Karpas-422 (cell line): ENCODE measurements around the gene TENT4B. TPM values are rescaled to one million over a fixed set of nuclear protein-coding genes. Genes with fewer than 3 reads are reported as not detected.
A peak's percentile ranks its signal among the peaks of the same experiment; 100 is the strongest.

Experiments used
- DNase-seq: peaks from one replicate; pipeline ENCODE4 v3.0.0-alpha.2; 2015
- H2AFZ ChIP-seq: fragments of 200-600 bp; sonication (generic); 2 replicates; pipeline ENCODE4 v1.6.1; 2014; ENCODE audit warnings: antibody characterized with exemption, low read length, mixed read lengths
- H3K27ac ChIP-seq: fragments of 200-600 bp; sonication (generic); 2 replicates; pipeline ENCODE4 v1.5.1; 2014; ENCODE audit warnings: mild to moderate bottlenecking, low read length, moderate library complexity
- H3K27me3 ChIP-seq: fragments of 200-600 bp; sonication (generic); 2 replicates; pipeline ENCODE4 v1.6.1; 2014; ENCODE audit warnings: low read length, mixed read lengths
- H3K36me3 ChIP-seq: fragments of 200-600 bp; sonication (generic); 2 replicates; pipeline ENCODE4 v1.6.1; 2014; ENCODE audit warnings: low read length, mixed read lengths; ENCODE audit not compliant: insufficient read depth
- H3K4me1 ChIP-seq: fragments of 200-600 bp; sonication (generic); 2 replicates; pipeline ENCODE4 v1.6.1; 2014; ENCODE audit warnings: mild to moderate bottlenecking, low read length, mixed read lengths
- H3K4me2 ChIP-seq: fragments of 200-600 bp; sonication (generic); 2 replicates; pipeline ENCODE4 v1.6.1; 2014; ENCODE audit warnings: low read length, low read depth, mild to moderate bottlenecking; ENCODE audit not compliant: poor library complexity, severe bottlenecking
- H3K4me3 ChIP-seq: fragments of 200-600 bp; sonication (generic); 2 replicates; pipeline ENCODE4 v1.5.1; 2014; ENCODE audit warnings: mild to moderate bottlenecking, antibody characterized with exemption, low read length, mixed read lengths
- H3K79me2 ChIP-seq: fragments of 200-600 bp; sonication (generic); 2 replicates; pipeline ENCODE4 v1.6.1; 2014; ENCODE audit warnings: mild to moderate bottlenecking, low read length, mixed read lengths
- H3K9ac ChIP-seq: fragments of 200-600 bp; sonication (generic); 2 replicates; pipeline ENCODE4 v1.6.0; 2014; ENCODE audit warnings: low read length
- H3K9me2 ChIP-seq: fragments of 200-600 bp; sonication (generic), shearing (Covaris generic); replicated peaks from 2 replicates; pipeline ENCODE4 v1.6.0; 2014; ENCODE audit warnings: mild to moderate bottlenecking, low read length, moderate library complexity; ENCODE audit not compliant: insufficient read depth
- H3K9me3 ChIP-seq: fragments of 300-700, 200-600 bp; sonication (generic); 2 replicates; pipeline ENCODE4 v1.6.1; 2014; ENCODE audit warnings: low read length, mixed read lengths
- H4K20me1 ChIP-seq: fragments of 200-600 bp; sonication (generic); 2 replicates; pipeline ENCODE4 v1.6.1; 2014; ENCODE audit warnings: mild to moderate bottlenecking, antibody characterized with exemption, low read length, low read depth; ENCODE audit not compliant: insufficient read depth
- total RNA-seq: library from RNA; depleted of rRNA; stranded (reverse); fragments of >200 nt; shearing (Covaris generic); gene quantifications from 2 replicates; pipeline ENCODE4 v1.2.3, GENCODE V29; 2014; ENCODE audit warnings: low replicate concordance; rRNA removed

The TENT4B gene
- 2.5 and 5.2 TPM in 2 replicates for total RNA-seq

DNA sequence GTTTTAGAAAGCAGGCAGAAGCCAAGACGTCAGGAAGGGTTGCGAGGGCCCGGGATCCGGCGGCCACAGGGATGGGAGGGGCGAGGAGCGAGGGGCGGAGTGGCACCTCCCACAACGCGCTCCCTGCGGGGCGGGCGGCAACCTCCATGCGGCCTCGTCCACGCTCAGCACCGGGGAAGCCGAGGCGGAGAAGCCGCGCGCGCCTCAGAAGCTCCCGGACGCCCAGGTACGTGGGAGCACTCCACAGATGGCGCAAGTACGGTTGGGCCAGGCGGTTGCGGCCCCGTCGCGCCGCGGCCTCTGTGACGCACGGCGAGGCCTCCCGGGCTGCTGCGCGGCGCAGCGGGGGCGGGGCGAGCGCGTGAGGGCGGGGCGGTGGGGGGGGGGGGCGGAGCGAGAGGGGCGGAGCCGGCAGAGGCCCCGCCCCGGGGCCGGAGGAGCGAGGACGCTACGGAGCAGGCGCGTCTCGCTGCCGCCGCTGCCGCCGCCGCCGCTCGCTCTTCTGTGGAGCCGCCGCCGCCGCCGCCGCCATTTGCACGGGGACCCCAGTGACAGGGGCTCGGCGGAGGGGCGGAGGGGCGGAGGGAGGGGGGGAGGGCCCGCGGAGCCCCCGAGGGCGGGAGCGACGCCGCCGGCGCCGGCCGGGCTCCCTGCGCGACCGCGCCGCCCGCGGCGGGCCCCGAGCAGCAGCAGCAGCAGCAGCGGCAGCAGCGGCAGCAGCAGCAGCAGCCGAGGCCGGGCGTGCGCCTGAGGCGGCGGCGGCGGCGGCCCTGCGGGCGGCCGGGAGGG is at the start of gene TENT4B:
TSS of gene TENT4B (plus strand) at position 500 of the 789 bp plus-strand sequence. CDS start 316 bp downstream, outside the sequence.
- H4K20me1 ChIP-seq: peaks cover 23% of the 10 kb centered on the region; the same call in 1 of the 2 replicates
- H3K79me2 ChIP-seq: peaks cover 11% of the 10 kb centered on the region
- H3K9me3 ChIP-seq: no peaks in the 10 kb centered on the region
- H3K4me1 ChIP-seq: peaks cover 32% of the 10 kb centered on the region
- DNase-seq: peak; percentile 90
- H3K9ac ChIP-seq: peak within 1 kb of the TSS; percentile 90
- H3K4me2 ChIP-seq: peak within 1 kb of the TSS; percentile 99
- no peaks in the 10 kb centered on the region for H3K36me3 ChIP-seq
- no peaks in the 10 kb centered on the region for H3K27me3 ChIP-seq
- no peak within 1 kb of the TSS for H3K27ac ChIP-seq
- peak within 1 kb of the TSS; percentile 87 for H3K4me3 ChIP-seq
- no peaks in the 10 kb centered on the region for H3K9me2 ChIP-seq
- peak within 1 kb of the TSS; percentile 92 for H2AFZ ChIP-seq

DNA sequence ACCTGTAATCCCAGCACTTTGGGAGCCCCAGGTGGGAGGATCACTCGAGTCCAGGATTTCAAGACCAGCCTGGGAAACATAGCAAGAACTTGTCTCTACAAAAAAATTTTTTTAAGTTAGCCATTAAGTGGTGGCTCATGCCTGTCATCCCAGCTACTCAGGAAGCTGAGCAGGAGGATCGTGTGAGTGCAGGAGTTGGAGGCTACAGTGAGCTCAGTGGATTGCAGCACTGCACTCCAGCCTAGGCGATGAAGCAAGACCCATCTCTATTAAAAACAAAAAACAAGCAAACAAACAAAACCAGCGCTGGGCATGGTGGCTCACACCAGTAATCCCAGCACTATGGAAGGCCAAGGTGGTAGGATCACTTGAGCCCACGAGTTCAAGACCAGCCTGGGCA is 49.3 kb upstream of the TENT4B start:
- H3K4me1 ChIP-seq: no peaks in the 10 kb centered on the region
- H3K27me3 ChIP-seq: no peaks in the 10 kb centered on the region
- H2AFZ ChIP-seq: no peak overlapping the region
- no peaks in the 10 kb centered on the region for H3K9me2 ChIP-seq
- no peak overlapping the region for H3K4me3 ChIP-seq
- no peak overlapping the region for H3K9ac ChIP-seq
- H3K27ac ChIP-seq: no peak overlapping the region
- no peaks in the 10 kb centered on the region for H4K20me1 ChIP-seq
- H3K4me2 ChIP-seq: no peak overlapping the region
- H3K36me3 ChIP-seq: peaks cover 41% of the 10 kb centered on the region
- no peaks in the 10 kb centered on the region for H3K79me2 ChIP-seq
- no peaks in the 10 kb centered on the region for H3K9me3 ChIP-seq
- DNase-seq: no peak

DNA sequence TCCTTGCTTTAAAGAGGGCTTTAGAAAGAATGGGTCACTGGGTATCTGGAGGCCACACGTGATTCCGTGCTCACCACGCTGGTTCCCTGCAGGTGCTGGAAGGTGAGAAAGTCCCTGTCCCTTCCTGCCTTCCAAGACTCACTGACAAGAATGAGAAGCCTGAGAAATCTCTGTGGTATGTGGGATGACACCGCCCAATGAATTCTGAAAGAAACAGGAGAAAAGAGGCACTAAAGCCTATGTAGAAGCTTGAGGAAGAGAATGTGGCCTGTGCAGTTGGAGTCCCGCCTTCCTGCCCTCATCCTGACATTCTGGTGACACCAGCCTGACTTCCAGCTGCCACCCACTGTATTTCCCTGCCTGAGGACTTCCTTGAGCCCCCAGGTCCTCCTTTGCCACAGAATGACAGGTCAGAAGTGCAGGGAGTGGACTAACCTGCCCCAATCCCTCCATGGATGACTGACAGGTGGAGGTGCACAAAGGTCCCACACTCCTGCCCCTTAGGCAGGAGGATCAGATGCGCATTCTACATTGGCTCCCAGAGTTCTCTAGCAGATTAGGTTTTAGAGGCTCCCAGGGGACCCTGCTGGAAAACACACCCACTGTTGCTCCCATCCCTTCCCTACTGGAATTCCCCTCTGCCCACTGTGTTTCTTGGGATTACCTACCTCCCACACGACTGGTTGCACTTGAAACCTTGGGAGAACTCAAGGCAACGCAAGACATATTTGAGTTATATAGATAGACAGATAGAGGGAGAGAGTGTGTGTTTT is 38.6 kb upstream of the TENT4B start:
- Histone ChIP-seq H3K4me2 (no peak overlapping the region), H2AFZ (no peak overlapping the region), H3K9me3 (no peaks in the 10 kb centered on the region), H3K27ac (no peak overlapping the region), H3K9me2 (no peaks in the 10 kb centered on the region), H3K4me1 (no peaks in the 10 kb centered on the region), H3K9ac (no peak overlapping the region), H4K20me1 (no peaks in the 10 kb centered on the region), H3K4me3 (no peak overlapping the region), H3K27me3 (no peaks in the 10 kb centered on the region), H3K36me3 (no peaks in the 10 kb centered on the region), H3K79me2 (no peaks in the 10 kb centered on the region)
- no peak for DNase-seq

DNA sequence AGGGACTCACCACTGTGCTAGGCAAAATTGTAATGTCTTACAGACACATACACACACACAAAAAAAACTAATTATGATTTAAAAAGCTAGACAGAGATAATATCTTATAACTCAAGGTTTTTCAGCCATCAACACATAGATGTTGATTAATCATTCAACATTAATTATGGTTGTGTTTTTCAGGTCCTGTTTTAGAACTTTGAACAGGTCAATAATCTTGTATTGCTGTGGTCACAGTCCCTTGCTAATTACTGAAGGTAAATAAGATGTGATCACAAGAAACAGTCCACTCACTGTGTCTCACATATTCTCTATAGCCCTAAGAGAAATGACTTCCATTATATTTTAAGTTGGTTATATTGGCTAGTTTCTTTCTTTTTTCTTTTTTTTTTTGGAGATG is 32.4 kb upstream of the TENT4B start:
- Histone ChIP-seq H3K79me2 (no peaks in the 10 kb centered on the region), H4K20me1 (no peaks in the 10 kb centered on the region), H3K27me3 (no peaks in the 10 kb centered on the region), H3K9me3 (no peaks in the 10 kb centered on the region), H3K36me3 (no peaks in the 10 kb centered on the region), H3K9me2 (no peaks in the 10 kb centered on the region), H2AFZ (no peak overlapping the region), H3K4me3 (no peak overlapping the region), H3K27ac (no peak overlapping the region), H3K4me1 (no peaks in the 10 kb centered on the region), H3K9ac (no peak overlapping the region), H3K4me2 (no peak overlapping the region)
- no peak for DNase-seq

DNA sequence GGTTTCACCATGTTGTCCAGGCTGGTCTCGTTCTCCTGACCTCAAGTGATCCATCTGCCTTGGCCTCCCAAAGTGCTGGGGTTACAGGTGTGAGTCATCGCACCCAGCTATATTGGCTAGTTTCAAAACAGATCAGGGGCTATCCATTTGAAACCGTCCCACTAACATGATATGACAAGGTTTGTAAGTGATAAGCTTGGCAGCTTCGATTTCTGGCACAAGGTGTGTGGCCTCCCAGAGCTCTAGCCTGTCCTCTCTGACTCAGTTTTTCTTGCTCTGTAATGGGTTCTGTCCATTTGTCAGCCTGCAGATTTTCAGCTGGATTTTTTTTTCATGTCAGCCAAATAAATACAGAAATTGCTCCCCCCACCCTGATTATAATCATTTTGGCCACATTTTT is 31.8 kb upstream of the TENT4B start:
- Histone ChIP-seq H3K9ac (no peak overlapping the region), H4K20me1 (no peaks in the 10 kb centered on the region), H3K27ac (no peak overlapping the region), H3K36me3 (no peaks in the 10 kb centered on the region), H3K9me2 (no peaks in the 10 kb centered on the region), H2AFZ (no peak overlapping the region), H3K4me1 (no peaks in the 10 kb centered on the region), H3K79me2 (no peaks in the 10 kb centered on the region), H3K27me3 (no peaks in the 10 kb centered on the region), H3K4me3 (no peak overlapping the region), H3K4me2 (no peak overlapping the region), H3K9me3 (no peaks in the 10 kb centered on the region)
- DNase-seq: no peak

DNA sequence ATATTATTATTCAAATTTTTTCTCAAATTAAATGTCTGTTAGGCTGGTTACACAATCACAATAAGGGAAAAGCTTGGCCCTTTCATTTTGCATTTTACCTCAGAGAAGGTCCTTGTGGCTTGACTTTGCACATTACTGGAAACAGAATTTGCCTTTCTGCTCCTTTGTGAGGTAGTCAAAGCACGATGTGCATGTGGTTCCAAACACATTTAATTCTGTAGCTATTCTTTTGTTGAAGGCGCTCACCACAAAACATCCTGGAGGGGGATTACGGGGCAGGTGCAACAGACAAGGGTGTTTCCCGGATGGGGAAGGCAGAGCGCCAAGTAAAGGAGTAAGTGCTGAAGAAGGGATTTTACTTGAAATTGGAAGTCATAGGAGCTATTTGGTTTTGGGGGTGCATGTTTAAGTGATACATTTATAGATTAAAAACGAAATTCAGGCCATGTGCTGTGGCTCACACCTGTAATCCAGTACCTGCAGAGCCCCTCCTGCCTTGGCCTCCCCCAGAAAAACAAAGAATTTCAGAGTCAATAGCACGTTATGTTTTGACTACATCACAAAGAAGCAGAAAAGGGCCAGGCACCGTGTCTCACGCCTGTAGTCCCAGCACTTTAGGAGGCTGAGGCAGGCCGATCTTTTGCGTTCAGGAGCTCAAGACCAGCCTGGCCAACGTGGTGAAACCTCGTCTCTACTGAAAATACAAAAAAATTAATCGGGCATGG is 31.2 kb upstream of the TENT4B start:
- no peak overlapping the region for H3K27ac ChIP-seq
- no peak overlapping the region for H2AFZ ChIP-seq
- H3K27me3 ChIP-seq: no peaks in the 10 kb centered on the region
- H3K36me3 ChIP-seq: no peaks in the 10 kb centered on the region
- H3K9me3 ChIP-seq: no peaks in the 10 kb centered on the region
- no peak for DNase-seq
- H3K79me2 ChIP-seq: no peaks in the 10 kb centered on the region
- H3K4me3 ChIP-seq: no peak overlapping the region
- no peaks in the 10 kb centered on the region for H4K20me1 ChIP-seq
- H3K4me2 ChIP-seq: no peak overlapping the region
- H3K9ac ChIP-seq: no peak overlapping the region
- H3K4me1 ChIP-seq: no peaks in the 10 kb centered on the region
- no peaks in the 10 kb centered on the region for H3K9me2 ChIP-seq

DNA sequence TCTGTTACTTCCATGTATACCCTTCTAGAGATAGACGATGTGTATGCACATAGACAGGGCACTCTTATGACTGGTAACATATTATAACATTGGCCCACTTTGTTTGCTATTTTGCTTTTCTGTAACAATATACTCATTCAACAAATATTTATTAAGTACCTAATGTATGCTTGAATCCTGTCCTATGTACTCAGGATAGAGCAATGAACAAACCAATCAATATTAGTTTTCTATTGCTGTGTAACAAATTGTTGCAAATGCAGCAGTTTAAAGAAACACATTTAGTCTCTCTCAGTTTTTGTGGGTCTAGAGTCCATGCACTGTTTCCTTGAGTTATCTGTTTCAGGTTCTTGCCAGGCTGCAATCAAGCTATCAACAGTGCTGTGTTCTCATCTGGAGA is 29.7 kb upstream of the TENT4B start:
- H3K9me3 ChIP-seq: no peaks in the 10 kb centered on the region
- no peaks in the 10 kb centered on the region for H3K4me1 ChIP-seq
- no peak overlapping the region for H3K27ac ChIP-seq
- DNase-seq: no peak
- H4K20me1 ChIP-seq: no peaks in the 10 kb centered on the region
- H3K9ac ChIP-seq: no peak overlapping the region
- no peaks in the 10 kb centered on the region for H3K9me2 ChIP-seq
- H3K79me2 ChIP-seq: no peaks in the 10 kb centered on the region
- no peak overlapping the region for H3K4me2 ChIP-seq
- H3K36me3 ChIP-seq: no peaks in the 10 kb centered on the region
- H3K4me3 ChIP-seq: no peak overlapping the region
- H2AFZ ChIP-seq: no peak overlapping the region
- H3K27me3 ChIP-seq: no peaks in the 10 kb centered on the region

DNA sequence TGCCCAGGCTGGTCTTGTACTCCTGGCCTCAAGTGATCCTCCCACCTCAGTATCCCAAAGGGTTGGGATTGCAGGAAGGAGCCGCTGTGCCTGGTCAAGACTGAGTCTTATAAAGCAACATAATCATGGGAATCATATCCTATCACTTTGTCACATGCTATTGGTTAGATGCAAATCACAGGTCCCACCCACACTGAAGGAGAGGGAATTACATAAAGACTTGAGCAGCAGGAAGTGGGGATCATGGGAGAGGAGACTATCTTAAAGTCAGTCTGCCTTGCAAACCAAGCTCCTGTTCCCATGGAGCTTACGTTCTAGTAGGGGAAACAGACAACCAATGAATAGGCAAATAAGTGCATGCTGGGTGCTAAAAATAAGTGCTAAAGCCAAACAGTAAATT is 28.3 kb upstream of the TENT4B start:
- H3K4me2 ChIP-seq: no peak overlapping the region
- H3K36me3 ChIP-seq: no peaks in the 10 kb centered on the region
- H3K9me3 ChIP-seq: no peaks in the 10 kb centered on the region
- no peak for DNase-seq
- no peak overlapping the region for H2AFZ ChIP-seq
- no peak overlapping the region for H3K9ac ChIP-seq
- H3K79me2 ChIP-seq: no peaks in the 10 kb centered on the region
- no peaks in the 10 kb centered on the region for H3K4me1 ChIP-seq
- H3K4me3 ChIP-seq: no peak overlapping the region
- H3K27me3 ChIP-seq: no peaks in the 10 kb centered on the region
- no peak overlapping the region for H3K27ac ChIP-seq
- no peaks in the 10 kb centered on the region for H3K9me2 ChIP-seq
- no peaks in the 10 kb centered on the region for H4K20me1 ChIP-seq
